ENCODE results near the gene CDKAL1. TPM values are rescaled to one million over a fixed set of nuclear protein-coding genes. Genes with fewer than 3 reads are reported as not detected.

Gene CDKAL1
- total and polyA plus RNA-seq, 2 donors (not counting 3 experiments of a cell fraction or from before 2014, with no cell fraction given), result 6.1 to 20.5 TPM

GRCh38 chr6:20642441-20642840 is 108.2 kb downstream of the CDKAL1 start:
- no TSS peak for BruUV-seq (replicated peaks)
- CTCF ChIA-PET, result no interaction called here
- dilution Hi-C loops (cut with MboI; ENCODE audit: extremely low pct_ligation_motif_present, low sequenced_read_pairs), result no loop called here

More at GRCh38 chr6:20642441-20642840, 108.2 kb downstream of the CDKAL1 start:
- H4K20me1 ChIP-seq (replicated peaks; ENCODE audit: control insufficient read depth, extremely low read depth, insufficient read depth, low read length), result no peaks in the 10 kb centered on the region
- intact Hi-C loops (cut with micrococcal nuclease), result no loop called here
- no peak overlapping the region for H2AFZ ChIP-seq (ENCODE audit: low read depth, low read length)
- DNase-seq (ENCODE audit: low read depth, low spot score) (no peak), FAIRE-seq (no peak)
- no peak overlapping the region for H3K4me2 ChIP-seq (ENCODE audit: insufficient read depth, low read length)
- POLR2A ChIA-PET, result no interaction called here
- no peaks in the 10 kb centered on the region for H3K27me3 ChIP-seq (ENCODE audit: control insufficient read depth in 2 of 2, insufficient read depth in 2 of 2, low read length in 2 of 2)
- H3K79me2 ChIP-seq (ENCODE audit: control insufficient read depth, insufficient read depth, low read length), result peaks cover 2% of the 10 kb centered on the region
- H3K9me1 ChIP-seq (replicated peaks; ENCODE audit: control insufficient read depth, extremely low read depth, insufficient read depth, low read length), result no peaks in the 10 kb centered on the region
- H3K27ac ChIP-seq (ENCODE audit: insufficient read depth, low read depth, low read length), result no peak overlapping the region
- TF ChIP-seq EZH2 (IDR thresholded peaks at IDR 0.05; ENCODE audit: borderline replicate concordance, low read depth, low read length, severe bottlenecking), result no peak
- TF ChIP-seq FOS (IDR thresholded peaks at IDR 0.05; ENCODE audit: borderline replicate concordance, insufficient read depth, low read length), result no peak
- TF ChIP-seq POLR2A (IDR thresholded peaks at IDR 0.05; ENCODE audit: low read depth, low read length), result no peak
- TF ChIP-seq MYC (IDR thresholded peaks at IDR 0.05; ENCODE audit: low read depth, low read length), result no peak
- no peak for TF ChIP-seq POLR2AphosphoS5 (IDR thresholded peaks at IDR 0.05; ENCODE audit: insufficient read depth, low read depth, low read length)
- no peak for TF ChIP-seq CTCF (IDR thresholded peaks at IDR 0.05; ENCODE audit: extremely low read depth in 1 of 2, insufficient read depth in 1 of 2, low read depth in 1 of 2, low read length in 2 of 2)
- TF ChIP-seq, protein P1, sequence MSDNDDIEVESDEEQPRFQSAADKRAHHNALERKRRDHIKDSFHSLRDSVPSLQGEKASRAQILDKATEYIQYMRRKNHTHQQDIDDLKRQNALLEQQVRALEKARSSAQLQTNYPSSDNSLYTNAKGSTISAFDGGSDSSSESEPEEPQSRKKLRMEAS (IDR thresholded peaks at IDR 0.05; ENCODE audit: insufficient read depth, insufficient read length), result no peak
- no peak for TF ChIP-seq JUN (IDR thresholded peaks at IDR 0.05; ENCODE audit: borderline replicate concordance, insufficient read depth, insufficient read length, low read depth)
- no peak for TF ChIP-seq GATA2 (IDR thresholded peaks at IDR 0.05; ENCODE audit: insufficient read depth, insufficient read length, low read depth, low read length)
- H3K9ac ChIP-seq (replicated peaks; ENCODE audit: extremely low read depth, insufficient read depth, low read length), result no peak overlapping the region
- H3K4me1 ChIP-seq (ENCODE audit: control insufficient read depth, extremely low read depth, insufficient read depth, low read length), result peaks cover 4% of the 10 kb centered on the region
- H3K9me3 ChIP-seq (replicated peaks; ENCODE audit: control insufficient read depth, insufficient read depth, low read length), result no peaks in the 10 kb centered on the region
- H3K36me3 ChIP-seq (ENCODE audit: control insufficient read depth in 2 of 2, extremely low read depth in 1 of 2, insufficient read depth in 2 of 2, low read length in 2 of 2), result no peaks in the 10 kb centered on the region
- no peak overlapping the region for H3K4me3 ChIP-seq (replicated peaks in 1 of 3; ENCODE audit: insufficient read depth in 1 of 3, low read depth in 1 of 3, low read length in 3 of 3)
